Right renal pelvis (tissue), 4 donors: ENCODE measurements around the gene HACL1. TPM values are rescaled to one million over a fixed set of nuclear protein-coding genes. Genes with fewer than 3 reads are reported as not detected.
"Not testable (repeated sequence)": the region's sequence is repeated elsewhere in the genome, so short reads cannot be mapped to it uniquely, and the experiment has no call there.

Experiments used
- DNase-seq, 4 donors: peaks; one replicate each; pipeline ENCODE4 v3.0.0-alpha.2; 2013; ENCODE audit warnings: low read depth in 4 of 4, low spot score in 3 of 4, missing footprints in 1 of 4
- polyA plus RNA-seq, 4 donors: library from polyadenylated mRNA; unstranded; fragments of 120-200 nt; gene quantifications; one replicate each; pipeline ENCODE4 v1.2.1, GENCODE V29; 2013; ENCODE audit not compliant: insufficient read length in 4 of 4

Gene HACL1
- polyA plus RNA-seq, 4 donors: 16.9 to 24.4 (median 20.2) TPM

DNA sequence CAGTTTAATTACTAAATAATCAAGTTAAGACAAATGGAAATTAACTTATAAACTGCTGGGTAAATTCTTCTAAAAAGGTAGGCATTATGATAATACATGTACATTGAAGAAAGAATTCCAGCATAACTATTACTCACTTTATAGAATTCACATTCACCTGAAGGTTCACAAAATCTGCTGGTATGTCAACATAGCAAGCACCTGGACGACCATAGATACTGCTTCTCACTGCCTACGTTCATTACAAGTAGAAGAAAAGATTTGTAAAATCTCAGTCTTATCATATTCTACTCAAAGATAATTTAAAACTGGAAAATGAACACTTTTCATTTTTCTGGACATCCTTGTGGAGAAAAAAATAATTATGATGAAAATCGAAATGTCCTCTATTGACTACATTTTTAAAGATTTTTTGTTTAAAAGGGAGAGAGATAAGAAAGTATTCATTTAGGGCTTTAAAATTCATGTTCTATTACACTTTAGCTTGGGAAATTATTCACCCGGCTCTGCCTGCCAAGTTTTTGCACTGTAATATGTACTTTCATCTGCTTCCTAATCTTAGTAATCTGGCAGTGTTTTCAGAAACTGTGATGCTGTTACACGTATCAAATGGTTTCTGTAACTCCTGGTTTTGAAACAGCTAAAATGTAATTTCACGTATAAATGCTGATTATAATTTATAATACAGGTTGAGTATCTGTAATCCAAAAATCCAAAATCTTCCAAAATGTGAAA lies 16.1 kb downstream of the HACL1 start:
- DNase-seq: no peak

DNA sequence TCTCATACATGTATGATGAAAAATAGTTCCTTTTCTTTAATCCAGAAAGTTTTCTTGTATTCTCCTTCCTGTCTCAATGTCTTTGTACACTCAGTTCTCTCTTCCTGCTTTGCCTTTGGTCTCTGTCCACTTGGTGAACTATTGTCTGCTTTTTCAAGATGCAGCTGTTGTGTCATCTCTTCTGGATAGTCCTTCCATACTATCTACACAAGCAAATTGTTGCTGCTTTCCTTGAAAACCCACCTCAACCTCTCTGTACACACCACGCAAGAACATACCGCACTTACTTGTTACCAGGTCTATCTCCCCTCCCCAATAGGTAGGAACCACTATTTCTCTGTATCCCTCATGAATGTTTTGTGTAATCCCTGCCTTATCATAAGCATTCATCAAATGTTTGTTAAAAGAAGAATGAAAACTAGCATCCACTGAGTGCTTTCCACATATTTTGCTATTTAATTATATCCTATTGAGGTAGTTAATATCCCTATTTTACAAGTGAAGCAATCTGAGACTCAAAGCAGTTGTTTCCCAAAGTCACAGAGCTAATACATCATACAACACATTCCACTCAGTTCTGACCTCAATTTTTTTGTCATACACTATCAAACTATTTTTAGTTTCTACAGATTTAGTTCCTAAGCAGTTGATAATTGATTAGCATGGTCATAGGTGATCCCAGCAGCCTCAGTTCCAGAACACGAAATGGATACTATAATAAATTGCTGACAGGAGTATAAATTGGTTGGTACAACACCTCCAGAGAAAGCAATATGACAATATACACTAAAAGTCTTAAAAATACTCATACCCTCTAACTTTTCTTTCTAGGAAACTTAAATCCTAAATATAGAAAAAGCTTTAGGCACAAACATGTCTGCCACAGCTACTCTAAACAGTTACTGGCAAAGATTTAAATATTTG lies 19.6 kb downstream of the HACL1 start:
- no peak for DNase-seq

DNA sequence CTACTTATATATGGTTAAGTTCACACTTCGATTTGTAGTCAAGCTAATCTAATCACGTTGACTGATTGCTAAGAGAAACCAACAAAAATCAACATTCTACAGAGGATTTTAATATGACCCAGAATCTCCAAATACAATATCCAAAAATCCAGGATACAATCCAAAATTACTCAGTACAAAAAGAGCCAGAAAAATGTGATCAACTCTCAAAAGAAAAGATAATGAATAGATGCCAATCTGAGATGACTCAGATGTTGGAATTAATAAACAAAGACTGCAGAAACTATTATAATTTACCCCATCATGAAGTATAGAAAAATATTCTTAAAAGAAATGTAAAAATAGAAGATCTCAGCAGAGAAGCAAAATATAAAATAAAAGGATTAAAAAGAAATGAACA lies 22.3 kb downstream of the HACL1 start:
- no peak for DNase-seq

DNA sequence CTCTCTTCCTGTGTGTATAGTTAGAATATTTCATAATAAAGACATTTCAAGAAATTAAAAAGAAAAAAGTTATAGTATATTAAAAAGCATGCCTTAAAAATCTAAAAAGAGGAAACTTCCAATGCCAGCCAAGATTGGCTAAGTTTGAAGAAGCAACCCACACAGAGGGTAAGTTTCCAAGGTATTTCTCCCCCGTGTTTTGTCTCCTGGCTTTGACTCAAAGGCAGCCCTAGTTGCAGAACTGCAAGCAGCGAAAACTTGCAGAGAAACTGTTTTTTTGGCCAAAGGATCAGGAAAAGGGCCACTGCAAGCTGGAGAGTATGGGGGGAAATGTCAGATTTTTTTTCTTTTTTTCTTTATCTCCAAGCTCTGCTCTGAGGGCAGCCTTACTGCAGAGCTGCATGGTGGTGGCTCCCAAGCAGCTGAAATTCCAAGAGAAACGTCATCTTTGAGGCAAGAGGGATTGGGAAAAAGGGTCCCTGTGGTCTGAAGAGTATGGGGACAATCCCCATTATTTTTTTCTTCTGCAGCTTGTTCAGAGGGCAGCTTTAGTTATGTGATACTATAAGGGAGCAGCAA lies 23.0 kb downstream of the HACL1 start:
- no peak for DNase-seq

DNA sequence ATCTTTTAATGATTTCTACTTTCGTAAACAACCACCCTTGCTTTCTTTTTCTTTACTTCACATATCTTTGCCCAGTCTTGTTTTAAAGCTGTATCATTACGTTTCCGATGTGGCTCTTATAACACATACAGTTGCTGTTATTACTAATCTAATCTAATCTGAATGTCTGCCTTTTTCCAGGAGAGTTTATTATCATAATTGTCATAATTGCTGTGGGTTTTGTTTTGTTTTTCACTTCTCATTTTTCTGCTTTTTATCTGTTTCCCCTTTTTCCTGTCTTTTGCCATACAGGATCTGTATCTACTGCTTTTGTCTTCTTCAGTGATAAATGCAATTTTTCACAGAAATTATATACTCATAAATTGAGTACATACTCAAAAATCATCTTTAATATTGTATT lies 24.9 kb downstream of the HACL1 start:
- DNase-seq: no peak

DNA sequence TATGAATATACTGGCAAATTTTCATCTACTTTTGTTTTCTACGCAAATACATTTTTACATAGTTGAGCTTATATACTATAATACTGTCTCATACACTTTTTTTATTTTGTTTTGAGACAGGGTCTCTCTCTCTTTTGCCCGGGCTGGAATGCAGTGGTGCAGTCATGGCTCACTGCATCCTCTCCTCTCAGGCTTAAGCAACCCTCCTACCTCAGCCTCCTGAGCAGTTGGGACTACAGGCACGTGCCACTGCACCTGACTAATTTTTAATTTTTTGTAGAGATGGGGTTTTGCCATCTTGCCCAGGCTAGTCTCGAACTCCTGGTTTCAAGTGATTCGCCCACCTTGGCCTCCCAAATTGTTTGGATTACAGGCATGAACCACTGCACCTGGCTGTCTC lies 25.9 kb downstream of the HACL1 start:
- no peak for DNase-seq

DNA sequence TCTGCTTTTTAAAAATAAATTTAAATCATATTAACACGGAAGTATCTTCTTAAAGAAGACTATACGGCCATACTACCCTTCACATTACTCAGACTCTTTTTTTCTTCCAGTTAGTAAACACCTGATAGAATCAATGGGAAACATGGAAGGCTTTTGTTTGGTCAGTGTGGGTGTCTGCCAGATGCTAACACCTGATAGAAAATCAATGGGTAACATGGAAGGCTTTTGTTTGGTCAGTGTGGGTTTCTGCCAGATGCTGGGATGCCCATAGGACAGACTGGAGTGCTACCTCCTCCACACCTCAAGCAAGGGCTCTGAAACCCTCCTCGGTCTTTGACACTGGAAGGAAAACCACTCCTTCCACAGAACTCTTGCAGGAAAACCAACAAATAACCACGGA lies 29.2 kb downstream of the HACL1 start:
- DNase-seq: no peak

DNA sequence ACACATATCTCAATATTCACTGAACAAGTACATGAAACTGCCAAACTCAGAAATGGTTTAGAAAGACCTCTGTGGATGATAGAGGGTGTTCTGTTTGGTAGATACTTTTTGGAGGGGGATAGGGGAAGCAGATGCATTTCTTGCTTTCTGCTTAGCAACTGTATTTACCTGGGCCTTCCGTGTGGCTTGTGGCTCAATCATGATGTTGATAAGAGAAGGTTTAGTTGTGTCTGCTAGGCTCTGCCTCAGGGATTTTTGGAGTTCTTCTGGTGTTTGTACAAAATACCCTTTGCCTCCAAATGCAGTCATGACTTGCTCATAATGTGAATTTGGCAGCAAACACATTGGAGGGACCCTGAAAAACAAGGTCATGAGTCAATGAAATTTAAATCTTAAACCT lies 38.2 kb downstream of the HACL1 start:
- no peak for DNase-seq

DNA sequence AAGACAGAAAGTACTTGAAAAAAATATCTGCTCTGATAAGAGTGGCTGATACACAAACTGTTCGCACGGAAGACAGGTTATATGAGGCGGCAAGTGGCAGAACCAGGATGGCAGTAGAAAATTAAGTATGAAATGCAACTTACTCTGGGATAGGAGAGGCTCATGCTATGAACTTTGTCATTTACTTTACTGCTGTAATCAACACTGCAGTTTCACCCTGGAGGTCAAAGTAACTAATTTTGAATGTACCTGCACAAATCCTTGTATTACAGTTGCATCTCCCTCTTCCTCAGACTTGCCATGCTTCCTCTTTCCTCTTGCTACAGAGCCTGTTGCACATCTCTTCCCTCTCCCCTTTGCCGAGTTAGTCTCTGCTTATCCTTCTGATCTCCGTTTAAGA lies 38.8 kb downstream of the HACL1 start:
- DNase-seq: no peak

DNA sequence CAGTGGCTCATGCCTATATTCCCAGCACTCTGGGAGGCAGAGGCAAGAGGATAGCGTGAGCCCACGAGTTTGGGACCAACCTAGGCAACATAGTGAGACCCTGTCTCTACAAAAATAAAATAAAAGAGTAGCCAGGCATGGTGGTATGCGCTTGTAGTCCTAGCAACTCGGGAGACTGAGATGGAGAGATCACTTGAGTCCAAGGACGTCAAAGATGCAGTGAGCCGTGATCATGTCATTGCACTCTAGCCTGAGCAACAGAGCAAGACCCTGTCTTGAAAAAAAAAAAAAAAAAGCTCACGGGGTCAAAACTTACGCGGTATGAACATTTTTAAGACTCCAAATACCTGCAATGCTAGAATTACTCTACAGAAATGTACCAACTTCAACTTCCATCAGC lies 42.8 kb downstream of the HACL1 start:
- DNase-seq: no peak

DNA sequence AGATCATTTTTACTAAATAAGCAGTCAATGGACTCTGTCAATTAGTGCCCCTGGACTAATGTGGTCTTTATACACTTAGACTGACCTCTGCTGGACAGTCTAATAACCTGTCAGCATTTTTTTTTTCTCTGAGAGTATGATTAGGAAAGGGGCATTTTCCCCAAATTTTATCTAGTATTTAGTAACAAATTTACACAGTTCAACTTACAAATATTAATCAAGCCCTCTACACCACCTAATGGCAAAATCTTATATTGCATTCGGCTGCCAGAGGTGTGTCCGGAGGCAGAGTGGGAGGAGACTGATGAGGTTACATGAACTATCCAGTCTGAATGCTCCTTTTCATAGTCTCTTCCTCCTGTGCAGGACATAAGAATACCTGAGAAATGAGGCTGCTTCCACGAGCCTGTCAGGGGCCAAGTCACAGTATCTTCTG lies 43.8 kb downstream of the HACL1 start:
- peak; percentile 18 to 49 (median 34) for DNase-seq

DNA sequence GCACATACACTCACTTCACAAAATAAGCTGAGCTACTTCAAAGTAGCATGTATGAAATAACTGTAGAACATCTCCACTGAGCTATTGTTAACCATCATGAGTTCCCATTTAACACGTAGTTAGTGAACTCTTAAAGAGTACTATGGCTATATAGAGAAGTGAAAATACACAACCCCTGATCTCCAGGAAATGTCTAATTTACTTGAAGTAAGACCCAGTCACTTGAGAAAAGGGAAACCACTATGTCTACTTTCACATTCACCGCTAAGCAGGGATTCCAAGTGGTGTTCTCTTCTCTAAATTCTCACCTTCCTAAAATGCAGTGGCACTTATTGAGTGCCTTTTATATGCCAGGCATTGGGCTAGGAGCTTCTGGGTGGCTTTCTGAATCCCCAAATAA lies 44.9 kb downstream of the HACL1 start:
- no peak for DNase-seq

DNA sequence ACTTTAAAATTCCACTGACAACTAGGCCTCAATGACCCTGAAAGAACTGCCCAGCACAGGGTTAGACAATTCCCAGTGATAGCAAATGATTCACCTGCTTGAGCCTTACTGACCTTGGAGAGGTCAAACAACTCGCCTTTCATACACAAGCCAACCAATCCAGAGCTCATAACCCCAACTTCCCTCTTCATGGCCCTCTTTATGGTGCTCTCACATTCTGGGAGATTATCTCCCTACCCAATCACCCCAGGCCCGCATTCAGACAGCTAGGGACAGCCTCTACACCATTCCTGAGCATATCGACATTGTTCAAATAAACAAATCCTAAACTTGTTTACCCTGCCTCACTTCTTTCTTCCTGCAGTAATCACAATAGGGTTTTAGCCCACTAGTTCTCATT lies 47.6 kb downstream of the HACL1 start:
- DNase-seq: no peak

DNA sequence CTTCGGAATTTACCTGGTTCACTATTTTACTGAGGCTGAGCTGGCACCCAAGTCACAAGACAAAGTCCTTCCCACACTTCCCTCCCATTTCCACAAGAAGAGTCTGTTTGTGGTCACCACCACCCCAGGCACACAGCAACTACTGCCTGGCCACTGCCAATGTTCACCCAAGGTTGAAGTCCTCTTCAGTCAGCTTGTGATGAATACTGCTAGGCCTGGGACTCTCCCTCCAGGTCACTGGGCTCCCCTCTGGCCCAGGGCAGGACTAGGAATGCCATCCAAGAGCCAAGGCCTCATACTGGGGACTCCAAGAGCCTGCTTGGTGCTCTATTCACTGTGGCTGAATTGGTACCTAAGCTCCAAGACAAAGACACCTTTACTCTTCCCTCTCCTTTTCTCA lies 49.5 kb downstream of the HACL1 start:
- no peak for DNase-seq

DNA sequence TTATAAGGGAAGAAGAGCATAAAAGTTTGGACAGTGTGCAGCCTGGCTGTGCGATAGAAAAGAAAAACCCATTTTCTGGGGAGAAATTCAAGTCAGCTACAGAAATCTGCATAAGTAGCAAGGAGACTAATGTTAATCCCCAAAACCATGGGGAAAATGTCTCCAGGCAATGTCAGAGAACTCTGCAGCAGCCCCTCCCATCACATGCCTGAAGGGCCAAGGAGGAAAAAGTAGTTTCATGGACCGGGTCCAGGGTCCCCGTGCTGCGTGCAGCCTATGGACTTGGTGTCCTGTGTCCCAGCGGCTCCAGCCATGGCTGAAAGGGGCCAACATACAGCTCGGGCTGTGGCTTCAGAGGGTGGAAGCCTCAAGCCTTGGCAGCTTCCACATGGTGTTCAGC lies 51.5 kb downstream of the HACL1 start:
- DNase-seq: no peak

DNA sequence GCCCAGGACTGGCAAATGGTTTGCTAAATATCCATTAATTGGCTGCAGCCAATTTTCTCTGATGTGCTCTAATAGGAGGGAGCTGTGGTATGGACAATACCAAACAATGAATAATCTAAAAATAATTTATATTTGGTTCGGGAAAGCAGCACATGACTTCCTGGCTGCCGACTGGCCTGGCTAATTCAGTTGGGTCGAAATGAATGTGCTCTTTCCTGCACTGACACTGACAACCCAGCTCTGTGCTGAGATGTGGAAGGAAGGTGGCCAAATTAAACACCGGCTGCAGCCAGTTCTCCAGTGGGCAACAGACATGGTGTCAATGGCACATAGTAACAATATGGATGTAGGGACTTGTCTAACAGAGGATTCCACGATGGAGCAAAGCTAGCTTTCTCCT lies 58.8 kb downstream of the HACL1 start:
- no peak for DNase-seq

DNA sequence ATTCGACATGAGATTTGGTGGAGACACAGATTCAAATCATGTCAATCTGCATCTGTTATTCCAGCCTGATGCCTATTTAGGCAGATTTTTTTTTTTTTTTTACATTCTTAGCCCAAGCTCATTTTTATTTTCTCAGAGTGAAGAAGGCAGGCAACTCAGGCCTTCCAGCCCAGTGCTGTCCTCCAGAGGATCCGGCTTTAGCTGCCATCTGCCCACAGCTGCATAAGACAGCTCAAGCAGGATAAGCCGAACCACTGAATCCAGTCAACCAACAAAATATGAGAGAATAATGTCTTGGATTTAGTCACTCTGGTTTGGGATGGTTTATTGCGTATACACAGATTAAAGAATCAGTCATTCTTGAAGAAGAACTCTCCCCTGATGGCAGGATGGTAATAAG lies 60.0 kb downstream of the HACL1 start:
- no peak for DNase-seq

DNA sequence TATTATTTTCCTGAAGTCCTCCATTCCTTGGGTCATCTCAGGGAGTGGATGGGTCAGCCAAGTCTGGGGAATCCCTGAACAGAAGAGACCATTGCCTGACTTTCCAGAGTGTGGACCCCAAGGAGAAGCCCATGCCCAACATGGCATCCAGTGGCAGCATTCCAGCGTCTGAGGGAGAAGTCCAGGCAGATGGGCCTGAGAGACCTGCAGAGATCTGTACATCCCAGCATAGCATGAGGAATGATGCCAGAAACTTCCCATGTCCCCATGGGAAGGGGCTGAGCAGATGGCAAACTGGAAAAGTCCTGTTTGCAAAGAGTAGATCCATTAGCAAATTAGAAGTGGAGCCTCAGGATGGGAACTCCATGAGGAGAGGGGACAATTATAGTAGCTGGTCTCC lies 62.3 kb downstream of the HACL1 start:
- DNase-seq: no peak

DNA sequence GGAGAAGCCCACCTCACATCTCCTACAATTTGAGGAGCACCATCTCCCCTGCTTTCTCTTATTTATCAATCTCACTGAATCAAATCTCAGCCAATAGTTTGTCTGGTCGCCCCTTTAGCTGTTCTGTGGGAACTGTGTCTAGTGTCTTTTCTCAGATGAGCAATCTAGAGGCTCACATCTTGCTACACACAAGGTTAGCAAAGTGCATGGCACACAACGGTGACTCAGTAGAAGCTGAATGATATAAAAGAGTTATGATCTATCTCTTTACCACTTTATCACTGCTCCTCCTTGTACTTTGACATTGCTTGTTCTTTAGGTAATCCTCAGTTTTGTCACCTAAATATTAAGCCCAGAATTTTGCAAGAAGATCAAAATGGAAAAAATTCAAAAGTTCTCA lies 63.0 kb downstream of the HACL1 start:
- no peak for DNase-seq

DNA sequence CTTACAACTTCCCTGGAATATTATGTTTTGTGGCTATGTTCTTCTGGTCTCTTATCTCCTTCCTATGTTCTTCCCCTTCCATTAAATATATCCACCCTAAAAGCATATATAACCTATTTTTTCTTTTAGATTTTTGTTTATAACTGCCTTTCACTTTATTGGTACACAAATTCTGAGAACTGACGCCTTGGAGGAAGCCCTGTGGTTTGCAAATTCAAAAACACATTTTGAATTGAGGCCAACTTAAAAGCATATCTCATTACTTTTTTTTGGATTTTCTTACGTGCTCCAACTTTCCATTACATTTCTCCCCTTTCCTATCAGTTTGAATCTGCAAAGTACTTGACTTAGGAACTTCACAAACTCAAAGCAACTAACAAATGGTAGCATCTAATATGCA lies 64.5 kb downstream of the HACL1 start:
- no peak for DNase-seq

DNA sequence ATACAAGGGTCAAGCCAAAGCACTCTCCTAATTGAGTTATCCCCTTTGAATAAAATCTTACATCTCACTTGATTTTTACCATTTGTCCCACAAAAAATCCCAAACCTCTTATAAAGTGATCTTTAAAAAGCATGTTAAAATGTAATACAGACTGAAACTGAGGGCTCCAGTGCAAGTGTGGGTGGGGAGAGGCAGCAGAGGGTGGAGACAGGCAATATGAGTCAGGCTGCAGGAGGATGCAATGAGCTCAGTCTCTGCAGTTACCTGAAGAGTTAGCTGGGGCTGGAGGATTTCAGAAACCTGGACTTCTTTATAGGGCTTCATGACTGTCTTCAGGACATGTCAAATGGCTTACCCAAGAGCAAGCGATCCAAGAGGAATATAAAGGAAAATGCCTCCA lies 65.6 kb downstream of the HACL1 start:
- no peak for DNase-seq

DNA sequence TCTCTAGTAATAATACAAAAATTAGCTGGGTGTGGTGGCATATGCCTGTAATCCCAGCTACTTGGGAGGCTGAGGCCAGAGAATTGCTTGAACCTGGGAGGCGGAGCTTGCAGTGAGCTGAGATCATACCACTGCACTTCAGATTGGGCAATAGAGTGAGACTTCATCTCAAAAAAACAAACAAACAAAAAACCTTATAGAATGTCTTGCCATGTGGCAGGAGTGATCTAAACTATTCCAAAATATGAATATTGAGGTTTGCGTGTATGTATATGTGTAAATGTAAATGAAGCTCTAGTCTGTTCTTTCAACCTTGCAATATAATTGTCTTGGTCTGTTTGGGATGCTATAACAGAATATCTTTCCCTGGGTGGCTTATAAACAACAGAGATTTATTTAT lies 68.8 kb downstream of the HACL1 start:
- not testable (repeated sequence) for DNase-seq
